Keratinocyte (primary cell): Measurements from ENCODE around the gene DPYD. TPM values are rescaled to one million over a fixed set of nuclear protein-coding genes. Genes with fewer than 3 reads are reported as not detected.

Source experiments
- DNase-seq: peaks from one replicate; pipeline ENCODE4 v3.0.0-alpha.2; 2011; ENCODE audit warnings: low read depth, missing footprints, low spot score
- FAIRE-seq: peaks from 2 replicates; lab custom pipeline; 2011; peaks lifted over from hg19 to GRCh38; lab: Jason Lieb, UNC
- H2AFZ ChIP-seq: 2 replicates; pipeline ENCODE4 v1.6.0; 2012; ENCODE audit warnings: low read length, control low read depth, inconsistent platforms; ENCODE audit not compliant: control insufficient read depth
- H3K27ac ChIP-seq: 2 replicates; pipeline ENCODE4 v1.5.1; 2011; ENCODE audit warnings: low read length; ENCODE audit not compliant: control insufficient read depth, insufficient read depth
- H3K27me3 ChIP-seq: 3 replicates; pipeline ENCODE4 v1.6.0; 2011; ENCODE audit warnings: low read length; ENCODE audit not compliant: control insufficient read depth, insufficient read depth; ENCODE audit errors: extremely low read depth
- H3K36me3 ChIP-seq, 2 experiments: 2 replicates in 1 of 2; 3 replicates in 1 of 2; pipeline ENCODE4 v1.5.1; 2011; ENCODE audit warnings: low read length in 2 of 2, mild to moderate bottlenecking in 1 of 2; ENCODE audit not compliant: control insufficient read depth in 2 of 2, insufficient read depth in 2 of 2; ENCODE audit errors: extremely low read depth in 1 of 2
- H3K4me1 ChIP-seq: 3 replicates; pipeline ENCODE4 v1.5.1; 2011; ENCODE audit warnings: low read length; ENCODE audit not compliant: control insufficient read depth, insufficient read depth; ENCODE audit errors: extremely low read depth
- H3K4me2 ChIP-seq: 3 replicates; pipeline ENCODE4 v1.6.0; 2011; ENCODE audit warnings: low read depth, low read length; ENCODE audit not compliant: control insufficient read depth, insufficient read depth; ENCODE audit errors: extremely low read depth
- H3K4me3 ChIP-seq, 3 experiments: fragments of 200-600 bp in 1 of 3; sonication (generic) in 1 of 3; 2 replicates in 2 of 3; 3 replicates in 1 of 3; pipeline ENCODE4 v1.5.1; 2011 to 2016; ENCODE audit warnings: low read length in 3 of 3, mild to moderate bottlenecking in 3 of 3, control low read depth in 2 of 3, inconsistent platforms in 1 of 3, low read depth in 1 of 3, mixed read lengths in 1 of 3, mixed run types in 1 of 3, moderate library complexity in 1 of 3; ENCODE audit not compliant: control insufficient read depth in 2 of 3, insufficient read depth in 2 of 3; ENCODE audit errors: extremely low read depth in 1 of 3
- H3K79me2 ChIP-seq: 2 replicates; pipeline ENCODE4 v1.6.0; 2012; ENCODE audit warnings: low read length; ENCODE audit not compliant: control insufficient read depth, insufficient read depth
- H3K9ac ChIP-seq: 3 replicates; pipeline ENCODE4 v1.6.0; 2011; ENCODE audit warnings: low read length; ENCODE audit not compliant: control insufficient read depth, insufficient read depth; ENCODE audit errors: extremely low read depth
- H3K9me1 ChIP-seq: 3 replicates; pipeline ENCODE4 v1.6.0; 2011; ENCODE audit warnings: low read length; ENCODE audit not compliant: control insufficient read depth, insufficient read depth; ENCODE audit errors: extremely low read depth
- H3K9me3 ChIP-seq: 2 replicates; pipeline ENCODE4 v1.5.1; 2012; ENCODE audit warnings: low read depth, low read length; ENCODE audit not compliant: control insufficient read depth
- H4K20me1 ChIP-seq: 3 replicates; pipeline ENCODE4 v1.6.0; 2011; ENCODE audit warnings: low read length; ENCODE audit not compliant: control insufficient read depth, insufficient read depth; ENCODE audit errors: extremely low read depth
- CTCF ChIP-seq, 3 experiments: IDR thresholded peaks in 1 of 3; conservative IDR thresholded peaks in 1 of 3; optimal IDR thresholded peaks in 1 of 3; 2 replicates in 2 of 3; 3 replicates in 1 of 3; pipeline versions ENCODE3 to v1.5.1; 2011; ENCODE audit warnings: low read length in 3 of 3, mild to moderate bottlenecking in 3 of 3, moderate library complexity in 2 of 3, control low read depth in 1 of 3, inconsistent platforms in 1 of 3; ENCODE audit not compliant: insufficient read depth in 2 of 3; ENCODE audit errors: extremely low read depth in 1 of 3
- EZH2 ChIP-seq: IDR thresholded peaks from one replicate; pipeline ENCODE4 v1.6.1; 2012; ENCODE audit warnings: inconsistent platforms, mild to moderate bottlenecking, low read length, moderate library complexity
- dilution Hi-C: fragments of 300-500 bp; cut with MboI; formaldehyde crosslinking; loops from one replicate; pipeline ENCODE4 v1.7.0; 2020; ENCODE audit warnings: low sequenced_read_pairs; ENCODE audit not compliant: extremely low pct_ligation_motif_present
- polyA plus RNA-seq, 5 experiments: library from polyadenylated mRNA; depleted of rRNA in 3 of 5; stranded (reverse) in 3 of 5; stranded (forward) in 1 of 5; unstranded in 1 of 5; fragments of >200 nt; gene quantifications; 1 replicate in 1 of 5; 2 replicates in 3 of 5; 3 replicates in 1 of 5; pipeline versions ENCODE4 v1.2.1 to v1.2.3, GENCODE V29; 2011 to 2012; ENCODE audit warnings: missing spikeins in 2 of 5, low read depth in 1 of 5, low replicate concordance in 1 of 5

DPYD gene
- polyA plus RNA-seq, 1 donor (not counting 4 experiments of a cell fraction or from before 2014, with no cell fraction given), result 1.9 TPM

GRCh38 chr1:97767381-97767780 lies 153.5 kb downstream of the DPYD start:
- Histone ChIP-seq H2AFZ (no peak overlapping the region), H3K4me2 (no peak overlapping the region), H3K4me1 (no peaks in the 10 kb centered on the region), H3K9me3 (no peaks in the 10 kb centered on the region), H4K20me1 (no peaks in the 10 kb centered on the region), H3K27me3 (no peaks in the 10 kb centered on the region), H3K9ac (no peak overlapping the region), H3K27ac (no peak overlapping the region), H3K9me1 (no peaks in the 10 kb centered on the region), H3K36me3 (no peaks in the 10 kb centered on the region), H3K4me3 (no peak overlapping the region), H3K79me2 (no peaks in the 10 kb centered on the region)
- dilution Hi-C loops, result no loop called here
- DNase-seq, result no peak
- no peak for TF ChIP-seq EZH2
- no peak for TF ChIP-seq CTCF (optimal IDR thresholded peaks at IDR 0.05 in 1 of 3, IDR thresholded peaks at IDR 0.05 in 1 of 3, conservative IDR thresholded peaks at IDR 0.05 in 1 of 3; ENCODE audit: extremely low read depth in 1 of 3, insufficient read depth in 2 of 3, low read length in 3 of 3)
- FAIRE-seq, result no peak

GRCh38 chr1:97764991-97765390 lies 155.8 kb downstream of the DPYD start:
- H3K27ac ChIP-seq, result no peak overlapping the region

More at GRCh38 chr1:97764991-97765390, 155.8 kb downstream of the DPYD start:
- Histone ChIP-seq H3K9me1 (no peaks in the 10 kb centered on the region), H2AFZ (no peak overlapping the region), H4K20me1 (no peaks in the 10 kb centered on the region), H3K9ac (no peak overlapping the region), H3K4me3 (no peak overlapping the region), H3K9me3 (no peaks in the 10 kb centered on the region), H3K27me3 (no peaks in the 10 kb centered on the region), H3K4me1 (no peaks in the 10 kb centered on the region), H3K4me2 (no peak overlapping the region), H3K36me3 (no peaks in the 10 kb centered on the region), H3K79me2 (no peaks in the 10 kb centered on the region)
- DNase-seq (no peak), FAIRE-seq (no peak)
- TF ChIP-seq EZH2 (no peak), CTCF (optimal IDR thresholded peaks at IDR 0.05 in 1 of 3, IDR thresholded peaks at IDR 0.05 in 1 of 3, conservative IDR thresholded peaks at IDR 0.05 in 1 of 3; ENCODE audit: extremely low read depth in 1 of 3, insufficient read depth in 2 of 3, low read length in 3 of 3) (no peak)
- dilution Hi-C loops, result no loop called here
